Astrocyte (in vitro differentiated cells and primary cell): Measurements from ENCODE around the gene MICAL2. TPM values are rescaled to one million over a fixed set of nuclear protein-coding genes. Genes with fewer than 3 reads are reported as not detected.

Source experiments
- DNase-seq: peaks from one replicate; pipeline ENCODE4 v3.0.0-alpha.2; 2010; ENCODE audit warnings: low read depth
- FAIRE-seq: peaks from 2 replicates; lab custom pipeline; 2011; peaks lifted over from hg19 to GRCh38; lab: Jason Lieb, UNC
- H2AFZ ChIP-seq: 2 replicates; pipeline ENCODE4 v1.6.0; 2012; ENCODE audit warnings: low read depth, low read length, inconsistent platforms
- H3K27ac ChIP-seq: 2 replicates; pipeline ENCODE4 v1.5.1; 2011; ENCODE audit warnings: low read depth, low read length, inconsistent platforms
- H3K27me3 ChIP-seq: 2 replicates; pipeline ENCODE4 v1.6.0; 2011; ENCODE audit warnings: low read length, inconsistent platforms; ENCODE audit not compliant: insufficient read depth
- H3K36me3 ChIP-seq: 2 replicates; pipeline ENCODE4 v1.5.1; 2011; ENCODE audit warnings: low read length, inconsistent platforms; ENCODE audit not compliant: insufficient read depth
- H3K4me1 ChIP-seq: 2 replicates; pipeline ENCODE4 v1.5.1; 2011; ENCODE audit warnings: low read length, inconsistent platforms; ENCODE audit not compliant: insufficient read depth
- H3K4me2 ChIP-seq: 2 replicates; pipeline ENCODE4 v1.6.0; 2012; ENCODE audit warnings: low read length, inconsistent platforms
- H3K4me3 ChIP-seq: 2 replicates; pipeline ENCODE4 v1.5.1; 2011; ENCODE audit warnings: low read depth, mild to moderate bottlenecking, low read length, inconsistent platforms; ENCODE audit not compliant: insufficient read depth
- H3K79me2 ChIP-seq: 2 replicates; pipeline ENCODE4 v1.6.0; 2012; ENCODE audit warnings: mild to moderate bottlenecking, low read length, inconsistent platforms; ENCODE audit not compliant: insufficient read depth
- H3K9ac ChIP-seq: 2 replicates; pipeline ENCODE4 v1.6.0; 2012; ENCODE audit warnings: mild to moderate bottlenecking, low read length, inconsistent platforms
- H3K9me3 ChIP-seq: 2 replicates; pipeline ENCODE4 v1.5.1; 2012; ENCODE audit warnings: low read depth, mild to moderate bottlenecking, low read length, inconsistent platforms; ENCODE audit not compliant: insufficient read depth
- H4K20me1 ChIP-seq: 2 replicates; pipeline ENCODE4 v1.6.0; 2012; ENCODE audit warnings: low read length, inconsistent platforms; ENCODE audit not compliant: insufficient read depth
- H3K27ac Mint-ChIP-seq: one replicate; pipeline ENCODE4 v1.8.0; 2021; ENCODE audit warnings: mild to moderate bottlenecking, mixed read lengths; ENCODE audit not compliant: unreplicated experiment
- H3K27me3 Mint-ChIP-seq: one replicate; pipeline ENCODE4 v1.8.0; 2021; ENCODE audit warnings: low read depth, mixed read lengths; ENCODE audit not compliant: unreplicated experiment
- H3K36me3 Mint-ChIP-seq: one replicate; pipeline ENCODE4 v1.8.0; 2021; ENCODE audit warnings: low read depth, mixed read lengths; ENCODE audit not compliant: unreplicated experiment
- H3K4me1 Mint-ChIP-seq: one replicate; pipeline ENCODE4 v1.8.0; 2021; ENCODE audit warnings: low read depth, mixed read lengths; ENCODE audit not compliant: unreplicated experiment
- H3K4me3 Mint-ChIP-seq: one replicate; pipeline ENCODE4 v1.8.0; 2021; ENCODE audit warnings: mild to moderate bottlenecking, moderate library complexity, mixed read lengths; ENCODE audit not compliant: unreplicated experiment
- H3K9me3 Mint-ChIP-seq: one replicate; pipeline ENCODE4 v1.8.0; 2021; ENCODE audit warnings: mild to moderate bottlenecking, mixed read lengths; ENCODE audit not compliant: unreplicated experiment
- CTCF ChIP-seq: IDR thresholded peaks from 2 replicates; pipeline ENCODE4 v1.5.1; 2011; ENCODE audit warnings: low read depth, mild to moderate bottlenecking, inconsistent platforms, low read length, moderate library complexity; ENCODE audit not compliant: insufficient read depth
- EZH2 ChIP-seq: IDR thresholded peaks from 2 replicates; pipeline ENCODE4 v1.6.1; 2012; ENCODE audit warnings: mild to moderate bottlenecking, low read length, inconsistent platforms; ENCODE audit not compliant: insufficient read depth
- total RNA-seq: library from RNA; stranded (reverse); gene quantifications from 2 replicates; pipeline ENCODE4 v1.2.1, GENCODE V29; 2021

MICAL2 gene
- total RNA-seq, 1 donor from 2014 or later = 357 TPM

DNA sequence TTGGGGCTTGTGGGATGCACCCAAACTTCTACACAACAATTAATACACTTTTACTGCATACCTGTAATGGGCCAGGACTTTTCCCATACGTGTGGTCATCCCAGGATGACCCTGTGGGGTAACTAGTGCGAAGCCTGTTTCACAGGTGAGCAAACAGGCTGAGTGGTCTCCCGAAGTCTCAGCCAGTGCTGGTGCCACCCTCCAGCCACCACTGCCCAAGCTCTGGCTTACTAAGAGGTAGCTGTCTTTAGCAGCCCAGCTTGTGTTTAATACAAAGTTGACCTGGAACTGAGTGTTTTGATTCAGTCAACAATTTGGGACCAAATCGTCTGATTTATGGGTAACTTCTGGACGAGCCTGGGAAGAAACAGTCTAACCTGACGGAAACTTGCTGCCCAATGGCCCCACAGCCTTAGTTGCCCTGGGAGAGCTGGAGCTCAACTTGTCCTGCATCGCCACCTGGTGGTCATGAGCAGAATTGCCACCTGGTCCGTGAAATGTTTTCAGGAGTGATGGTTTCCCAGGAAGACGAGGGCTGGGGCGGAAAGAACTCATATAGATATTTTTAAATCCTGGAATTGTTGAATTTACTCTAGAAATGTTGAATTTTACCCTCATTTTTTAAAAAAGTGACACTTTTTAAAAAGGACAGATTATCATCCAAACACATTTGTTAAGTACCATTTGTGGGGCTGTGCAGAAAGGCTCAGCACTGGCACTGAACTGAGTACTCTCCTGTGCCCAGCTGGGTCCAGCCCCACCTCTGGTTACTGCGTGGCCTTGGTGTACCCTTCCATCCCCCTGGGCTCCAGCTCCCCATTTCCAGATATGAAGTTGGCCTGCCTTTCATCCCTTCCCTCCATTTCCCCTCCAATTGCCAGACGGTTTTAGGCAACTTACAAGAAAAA lies 171.4 kb downstream of the MICAL2 start:
- no peaks in the 10 kb centered on the region for H4K20me1 ChIP-seq
- peak overlapping the region; percentile 92 for H3K27ac Mint-ChIP-seq
- H3K36me3 Mint-ChIP-seq = peaks cover 2% of the 10 kb centered on the region
- no peaks in the 10 kb centered on the region for H3K27me3 Mint-ChIP-seq
- H3K9ac ChIP-seq = peak overlapping the region; percentile 86
- FAIRE-seq (peak; percentile 76), DNase-seq (peak; percentile 63)
- H3K4me3 Mint-ChIP-seq = no peak overlapping the region
- peak overlapping the region; percentile 76 for H3K4me2 ChIP-seq
- no peak overlapping the region for H2AFZ ChIP-seq
- peak overlapping the region; percentile 9 for H3K4me3 ChIP-seq
- H3K4me1 ChIP-seq = peaks cover 67% of the 10 kb centered on the region
- H3K36me3 ChIP-seq = no peaks in the 10 kb centered on the region
- peaks cover 62% of the 10 kb centered on the region for H3K4me1 Mint-ChIP-seq
- peak overlapping the region; percentile 99 for H3K27ac ChIP-seq
- H3K9me3 ChIP-seq = no peaks in the 10 kb centered on the region
- H3K79me2 ChIP-seq = peaks cover 23% of the 10 kb centered on the region
- H3K27me3 ChIP-seq = no peaks in the 10 kb centered on the region
- H3K9me3 Mint-ChIP-seq = no peaks in the 10 kb centered on the region
- TF ChIP-seq CTCF (peak; percentile 99), EZH2 (no peak)

DNA sequence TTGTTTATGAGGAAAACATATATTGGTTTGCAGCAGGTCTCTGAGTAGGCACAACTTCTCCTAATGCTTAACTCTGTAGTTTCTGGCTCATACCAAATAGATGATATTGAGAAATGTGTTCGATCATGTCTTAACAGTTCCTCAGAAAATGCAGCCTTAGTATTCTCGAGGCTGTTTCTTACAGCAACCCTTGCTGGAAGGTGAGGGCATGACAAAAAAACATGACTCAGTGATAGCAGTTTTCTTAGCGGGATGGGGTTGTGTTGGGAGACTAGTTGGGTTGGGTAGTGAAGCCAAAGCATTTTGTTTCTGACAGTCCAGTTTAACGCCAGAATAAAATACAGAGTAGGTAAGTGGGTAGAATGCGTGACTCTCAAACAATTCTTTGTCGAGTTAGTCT lies 172.3 kb downstream of the MICAL2 start:
- no peaks in the 10 kb centered on the region for H3K36me3 ChIP-seq
- H3K9ac ChIP-seq = peak overlapping the region; percentile 86
- H3K4me1 ChIP-seq = peaks cover 73% of the 10 kb centered on the region
- H3K4me3 ChIP-seq = peak overlapping the region; percentile 14
- Mint-ChIP-seq H3K9me3 (no peaks in the 10 kb centered on the region), H3K4me3 (no peak overlapping the region), H3K27ac (no peak overlapping the region), H3K4me1 (peaks cover 67% of the 10 kb centered on the region), H3K36me3 (peaks cover 2% of the 10 kb centered on the region), H3K27me3 (no peaks in the 10 kb centered on the region)
- H2AFZ ChIP-seq = no peak overlapping the region
- FAIRE-seq = no peak
- no peaks in the 10 kb centered on the region for H4K20me1 ChIP-seq
- peak; percentile 39 for DNase-seq
- no peaks in the 10 kb centered on the region for H3K27me3 ChIP-seq
- peaks cover 23% of the 10 kb centered on the region for H3K79me2 ChIP-seq
- no peak for TF ChIP-seq EZH2
- TF ChIP-seq CTCF = no peak
- H3K4me2 ChIP-seq = peak overlapping the region; percentile 76
- peak overlapping the region; percentile 99 for H3K27ac ChIP-seq
- H3K9me3 ChIP-seq = no peaks in the 10 kb centered on the region
